ENCODE data around the gene CAPZA1. TPM values are rescaled to one million over a fixed set of nuclear protein-coding genes. Genes with fewer than 3 reads are reported as not detected.

CAPZA1 gene
- total RNA-seq, 1 donor from 2014 or later, result 233 TPM

DNA sequence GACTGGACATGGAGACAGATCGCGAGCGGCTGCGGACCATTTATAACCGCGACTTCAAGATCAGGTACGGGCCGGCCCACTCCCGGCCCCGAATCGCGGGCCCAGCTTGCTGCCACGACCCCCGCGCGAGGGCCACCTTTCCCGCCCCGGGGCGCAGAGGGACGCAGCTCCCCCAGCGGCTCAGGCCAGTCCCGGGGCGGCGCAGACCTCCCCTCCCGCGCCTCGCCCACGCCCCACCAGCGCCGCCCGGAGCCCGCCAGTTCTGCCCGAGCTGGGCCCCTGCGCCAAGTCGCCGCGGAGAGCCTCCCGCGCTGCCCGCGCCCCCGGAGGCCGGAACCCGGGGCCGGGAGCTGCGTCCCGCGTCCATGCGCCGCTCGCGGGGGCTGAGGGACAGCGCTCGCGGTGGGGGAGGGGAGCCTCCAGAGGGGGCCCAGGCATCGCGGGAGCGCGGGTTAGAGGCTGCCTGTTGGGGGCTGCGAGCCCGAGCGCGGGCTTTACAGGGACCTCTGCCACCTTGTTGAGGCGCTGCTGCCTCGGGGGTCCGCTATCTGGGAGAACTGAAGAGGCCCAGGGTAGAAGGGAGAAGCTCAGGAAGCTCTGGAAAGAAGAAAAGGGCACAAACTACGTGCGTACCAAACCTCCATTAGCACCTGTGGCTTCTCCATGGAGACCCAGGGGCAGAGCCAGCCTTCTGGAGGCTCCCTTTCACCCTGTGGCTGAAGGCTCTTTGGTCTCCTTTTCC lies 55.5 kb downstream of the CAPZA1 start:
- no peak for DNase-seq (ENCODE audit: extremely low read depth, low read depth, low spot score)

DNA sequence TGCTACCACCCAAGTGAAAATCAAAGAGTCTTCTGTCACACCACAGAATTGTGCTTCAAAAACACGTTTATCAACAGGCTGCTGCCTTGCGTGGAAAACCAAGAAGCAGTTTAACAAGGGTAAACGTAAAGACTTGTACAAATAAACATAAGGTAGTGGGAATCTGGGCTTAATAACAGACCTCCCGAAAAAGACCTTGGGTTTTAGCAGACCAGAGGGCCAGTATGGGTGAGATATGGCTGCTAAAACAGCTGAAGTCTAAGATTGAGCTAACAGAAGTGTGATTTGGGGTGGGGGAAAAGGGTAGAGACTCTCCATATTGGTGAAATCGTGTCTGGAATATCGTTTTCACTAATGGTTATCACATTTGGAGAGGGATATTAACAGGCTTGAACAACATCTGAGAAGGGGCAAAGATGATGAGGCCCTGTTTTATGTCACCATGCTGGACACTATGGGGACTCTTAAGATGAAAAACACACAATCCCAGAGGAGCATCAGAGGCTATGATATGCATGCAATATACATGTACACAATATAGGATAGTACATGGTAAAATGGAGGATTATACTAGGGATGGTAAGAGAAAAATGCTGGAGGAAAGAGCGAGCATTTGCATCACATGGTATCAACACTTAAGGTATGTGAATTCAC lies 56.2 kb downstream of the CAPZA1 start:
- DNase-seq (ENCODE audit: extremely low read depth, low read depth, low spot score), result no peak

DNA sequence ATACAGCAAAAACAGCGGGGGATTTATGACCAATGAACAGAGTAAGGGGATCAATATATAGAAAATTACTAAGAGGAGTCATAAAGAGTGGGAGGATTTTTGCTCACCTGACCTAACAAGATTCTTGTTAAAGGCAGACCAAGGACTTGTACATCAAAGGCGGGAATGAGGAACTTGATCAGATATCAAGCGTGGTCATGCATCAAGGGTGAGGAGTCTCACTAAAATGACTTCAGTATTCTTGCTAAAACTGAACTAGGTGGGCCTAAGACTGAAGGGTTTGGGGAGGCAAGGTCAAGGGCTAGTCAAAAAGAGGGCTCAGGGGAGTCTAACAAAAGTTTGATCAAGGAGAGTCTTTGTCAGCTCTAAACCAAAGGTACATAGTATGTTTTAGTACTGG lies 56.9 kb downstream of the CAPZA1 start:
- no peak for DNase-seq (ENCODE audit: extremely low read depth, low read depth, low spot score)

DNA sequence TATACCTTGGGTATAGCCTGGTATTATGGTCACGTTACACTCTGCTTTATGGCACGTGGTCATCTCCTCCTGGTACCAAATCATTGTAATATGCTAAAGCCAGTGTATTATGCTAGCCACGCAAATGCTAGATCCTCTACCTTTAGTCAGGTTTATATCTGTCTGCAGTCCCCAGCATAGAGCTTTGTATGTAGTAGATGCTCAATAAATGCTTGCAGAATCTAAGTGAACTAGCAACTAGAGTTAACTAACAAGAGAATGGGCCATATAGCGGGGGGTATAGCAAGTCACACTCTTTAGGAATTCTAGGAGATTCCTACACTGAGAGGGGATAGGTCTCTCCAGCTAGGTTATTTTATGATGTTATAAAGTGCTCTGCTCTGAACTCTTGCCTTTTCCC lies 57.9 kb downstream of the CAPZA1 start:
- DNase-seq (ENCODE audit: extremely low read depth, low read depth, low spot score), result no peak

DNA sequence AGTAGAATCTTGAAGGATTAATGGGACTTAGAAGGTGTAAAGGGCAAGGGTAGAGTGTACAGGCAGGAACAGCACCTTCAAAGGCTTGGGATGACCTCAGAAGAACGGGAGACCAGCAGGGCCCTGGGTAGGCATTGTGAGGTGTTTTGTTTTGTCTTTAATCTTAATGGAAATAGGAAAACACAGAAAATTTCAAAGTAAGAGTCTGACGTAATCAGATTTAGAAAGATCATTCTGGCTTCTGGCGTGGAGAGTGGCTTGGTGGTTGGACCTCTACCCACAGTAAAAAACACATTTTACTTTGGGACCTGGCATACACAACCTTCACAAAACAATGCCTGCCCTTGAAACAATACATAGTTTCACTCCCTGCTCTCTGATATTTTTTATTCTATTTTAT lies 59.0 kb downstream of the CAPZA1 start:
- DNase-seq (ENCODE audit: extremely low read depth, low read depth, low spot score), result no peak

DNA sequence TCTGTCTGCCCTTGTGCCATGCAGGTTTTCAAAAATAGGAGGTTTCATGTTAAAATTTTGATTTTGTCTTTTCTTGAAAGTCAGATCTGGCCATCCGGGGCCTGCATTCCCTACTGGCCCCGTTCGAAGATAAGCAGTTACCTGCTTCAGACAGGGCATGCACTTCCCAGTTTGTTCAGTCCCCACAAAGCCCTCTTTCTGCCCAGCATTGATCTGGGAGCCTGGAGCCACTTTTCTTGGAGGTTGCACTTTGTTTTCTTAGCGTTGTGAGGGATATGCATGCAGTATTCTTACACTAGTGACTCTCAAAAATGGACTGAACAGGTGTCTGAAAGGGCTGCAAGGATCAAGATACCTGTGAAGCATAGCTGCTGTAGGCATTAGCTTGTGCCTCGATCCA lies 66.3 kb downstream of the CAPZA1 start:
- no peak for DNase-seq (ENCODE audit: extremely low read depth, low read depth, low spot score)

DNA sequence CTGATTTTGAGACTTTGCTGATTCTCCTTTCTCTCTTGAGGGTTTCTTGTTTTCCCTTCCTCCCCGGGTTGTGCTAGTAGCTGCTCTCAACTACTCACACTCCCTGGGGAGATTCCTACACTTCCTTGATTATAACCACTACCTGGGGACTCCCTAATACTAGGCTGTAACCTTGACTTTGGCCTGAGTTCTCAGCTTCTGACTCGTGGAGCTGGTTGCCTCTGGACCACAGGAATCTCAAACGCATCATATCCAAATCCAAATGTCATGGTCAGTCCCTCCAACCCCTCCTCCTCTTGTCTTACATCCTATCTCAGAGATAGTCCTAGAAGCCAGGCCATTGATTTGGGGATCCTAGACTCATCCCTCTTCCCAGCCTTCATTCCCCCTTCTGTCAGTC lies 66.8 kb downstream of the CAPZA1 start:
- no peak for DNase-seq (ENCODE audit: extremely low read depth, low read depth, low spot score)

DNA sequence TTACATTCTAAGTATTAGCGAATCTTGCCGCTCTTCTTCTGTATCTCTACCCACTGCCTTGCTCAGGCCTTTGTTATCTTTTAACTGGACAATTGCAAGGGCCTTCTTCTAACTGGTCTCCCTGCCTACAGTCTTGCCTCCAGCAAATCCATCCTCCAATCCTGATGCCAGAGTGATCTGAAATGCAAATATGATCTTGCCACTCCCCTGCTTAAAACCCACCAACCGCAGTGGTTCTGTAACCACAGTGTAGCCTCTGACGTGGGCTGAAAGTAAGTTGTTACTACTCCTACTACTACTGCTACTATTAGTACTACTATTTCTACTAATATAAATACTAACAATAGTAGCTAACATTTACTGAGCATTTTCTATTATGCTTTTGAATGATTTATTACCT lies 67.2 kb downstream of the CAPZA1 start:
- DNase-seq (ENCODE audit: extremely low read depth, low read depth, low spot score), result no peak

DNA sequence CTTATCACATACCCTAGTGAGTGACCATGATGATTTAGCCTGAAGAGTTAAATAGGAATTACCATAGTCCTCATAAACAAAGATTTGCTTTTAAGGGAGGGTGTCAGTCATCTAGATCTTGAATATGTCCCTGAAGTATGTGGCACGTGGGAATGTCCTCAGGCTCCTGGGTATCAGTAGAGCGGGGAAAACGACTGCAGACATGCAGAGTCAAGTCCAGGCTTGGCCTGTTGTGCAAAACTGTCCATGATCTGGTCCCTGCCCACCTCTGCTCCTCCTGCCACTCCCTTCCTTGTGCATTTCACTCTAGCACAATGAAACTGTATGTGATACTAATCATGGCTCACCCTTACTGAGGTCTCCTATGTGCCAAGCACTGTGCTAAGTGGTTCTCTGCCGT lies 67.7 kb downstream of the CAPZA1 start:
- DNase-seq (ENCODE audit: extremely low read depth, low read depth, low spot score), result no peak

DNA sequence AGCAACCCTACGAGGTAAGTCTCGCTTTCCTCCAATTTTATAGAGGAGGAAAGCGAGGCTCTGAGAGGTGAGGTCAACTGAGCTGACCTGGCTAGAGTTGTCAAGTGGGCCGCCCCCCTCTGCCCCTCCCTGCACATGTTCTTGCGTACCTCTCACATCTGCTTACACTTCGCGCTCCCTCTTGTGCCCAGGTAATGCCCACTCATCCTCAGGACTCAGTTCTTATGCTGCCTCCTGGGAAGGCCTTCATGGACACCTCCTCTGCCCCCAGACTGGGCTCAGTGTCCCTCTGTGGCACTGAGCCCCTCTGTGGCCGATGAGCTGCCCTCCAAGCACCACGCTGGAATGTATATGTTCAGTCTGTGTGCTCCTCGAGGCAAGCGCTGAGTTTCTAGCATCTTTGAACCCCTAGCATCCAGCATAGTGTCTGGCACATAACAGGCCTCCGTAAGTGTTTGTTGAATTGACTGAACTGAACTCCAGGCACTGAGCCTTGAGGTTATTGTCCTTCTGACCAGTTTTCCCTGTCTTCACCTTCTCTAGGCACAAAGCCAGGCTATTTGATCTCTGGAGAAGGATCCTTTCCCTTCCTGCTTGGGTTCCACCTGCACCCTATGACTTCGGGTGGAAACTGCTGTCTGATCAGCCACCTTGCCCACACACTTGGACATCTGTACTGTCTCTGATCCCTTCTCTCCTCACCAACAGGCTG lies 68.3 kb downstream of the CAPZA1 start:
- no peak for DNase-seq (ENCODE audit: extremely low read depth, low read depth, low spot score)

DNA sequence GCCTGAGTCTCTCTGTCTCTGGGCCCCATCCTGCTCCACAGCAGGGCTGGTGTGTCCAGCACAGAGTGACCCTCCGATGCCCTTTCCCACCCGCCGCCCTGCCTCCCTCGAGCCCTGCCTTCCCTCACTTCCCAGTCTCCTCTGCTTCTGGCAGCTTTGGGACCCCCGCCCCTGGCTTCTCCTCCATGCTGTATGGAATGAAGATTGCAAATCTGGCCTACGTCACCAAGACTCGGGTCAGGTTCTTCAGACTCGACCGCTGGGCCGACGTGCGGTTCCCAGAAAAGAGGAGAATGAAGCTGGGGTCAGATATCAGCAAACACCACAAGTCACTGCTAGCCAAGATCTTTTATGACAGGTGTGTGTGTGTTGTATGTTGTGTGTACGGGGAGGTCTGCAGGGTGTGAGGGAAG lies 69.2 kb downstream of the CAPZA1 start:
- no peak for DNase-seq (ENCODE audit: extremely low read depth, low read depth, low spot score)

DNA sequence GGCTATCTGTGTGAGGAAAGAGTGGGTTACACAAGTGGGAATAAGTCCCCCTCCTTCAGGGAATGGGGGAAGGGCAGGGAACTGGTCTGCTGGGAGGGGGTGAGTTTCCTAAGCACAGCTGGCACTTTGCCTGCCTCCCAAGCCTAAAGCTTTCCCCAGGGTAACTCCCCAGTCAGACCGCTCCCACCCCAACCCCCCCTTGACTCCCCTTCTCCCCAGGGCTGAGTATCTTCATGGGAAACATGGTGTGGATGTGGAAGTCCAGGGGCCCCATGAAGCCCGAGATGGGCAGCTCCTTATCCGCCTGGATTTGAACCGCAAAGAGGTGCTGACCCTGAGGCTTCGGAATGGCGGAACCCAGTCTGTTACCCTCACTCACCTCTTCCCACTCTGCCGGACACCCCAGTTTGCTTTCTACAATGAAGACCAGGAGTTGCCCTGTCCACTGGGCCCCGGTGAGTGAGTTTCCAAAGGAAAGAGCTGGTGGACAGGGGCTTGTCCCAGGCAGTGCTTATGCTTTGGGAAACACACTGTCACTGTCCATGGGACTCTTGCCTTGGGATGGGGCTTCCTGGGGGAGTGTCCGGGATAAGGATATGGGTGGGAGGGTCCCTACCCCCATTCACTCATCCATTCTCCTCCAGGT lies 69.7 kb downstream of the CAPZA1 start:
- DNase-seq (ENCODE audit: extremely low read depth, low read depth, low spot score), result no peak

DNA sequence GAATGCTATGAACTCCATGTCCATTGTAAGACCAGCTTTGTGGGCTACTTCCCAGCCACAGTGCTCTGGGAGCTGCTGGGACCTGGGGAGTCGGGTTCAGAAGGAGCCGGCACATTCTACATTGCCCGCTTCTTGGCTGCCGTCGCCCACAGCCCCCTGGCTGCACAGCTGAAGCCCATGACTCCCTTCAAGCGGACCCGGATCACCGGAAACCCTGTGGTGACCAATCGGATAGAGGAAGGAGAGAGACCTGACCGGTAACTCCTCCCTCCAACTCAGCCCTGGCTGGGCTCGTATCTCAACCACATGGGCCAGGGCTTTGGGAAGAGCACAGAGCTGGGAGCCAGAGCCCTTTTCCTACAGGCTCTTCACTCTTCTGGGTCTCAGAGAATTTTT lies 70.2 kb downstream of the CAPZA1 start:
- DNase-seq (ENCODE audit: extremely low read depth, low read depth, low spot score), result no peak

DNA sequence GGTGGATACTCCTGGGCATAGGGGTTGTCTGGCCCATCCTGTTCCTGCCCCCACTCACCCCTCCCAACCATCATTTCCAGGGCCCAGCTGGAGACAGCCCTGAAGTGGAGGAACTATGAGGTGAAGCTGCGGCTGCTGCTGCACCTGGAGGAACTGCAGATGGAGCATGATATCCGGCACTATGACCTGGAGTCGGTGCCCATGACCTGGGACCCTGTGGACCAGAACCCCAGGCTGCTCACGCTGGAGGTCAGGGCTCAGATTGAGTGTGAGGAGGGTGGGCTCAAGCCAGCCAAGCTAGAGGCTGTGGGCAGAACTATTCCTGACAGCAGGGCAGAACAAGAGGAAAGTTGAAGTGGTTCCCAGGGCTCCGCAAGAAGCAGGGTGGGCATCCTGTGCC lies 73.0 kb downstream of the CAPZA1 start:
- DNase-seq (ENCODE audit: extremely low read depth, low read depth, low spot score), result no peak

DNA sequence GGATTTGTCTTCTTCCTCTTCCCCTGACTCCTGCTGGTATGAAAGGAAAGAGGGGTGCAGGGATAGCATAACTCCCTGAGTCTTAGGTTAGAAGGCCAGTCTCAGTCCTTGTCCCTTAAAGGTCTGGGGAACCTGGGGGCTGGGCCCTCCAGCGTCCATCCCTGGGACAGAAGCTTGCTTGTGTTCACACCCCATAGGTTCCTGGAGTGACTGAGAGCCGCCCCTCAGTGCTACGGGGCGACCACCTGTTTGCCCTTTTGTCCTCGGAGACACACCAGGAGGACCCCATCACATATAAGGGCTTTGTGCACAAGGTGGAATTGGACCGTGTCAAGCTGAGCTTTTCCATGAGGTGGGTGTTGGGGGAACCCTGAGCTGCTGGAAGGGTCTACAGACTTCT lies 74.2 kb downstream of the CAPZA1 start:
- DNase-seq (ENCODE audit: extremely low read depth, low read depth, low spot score), result no peak

DNA sequence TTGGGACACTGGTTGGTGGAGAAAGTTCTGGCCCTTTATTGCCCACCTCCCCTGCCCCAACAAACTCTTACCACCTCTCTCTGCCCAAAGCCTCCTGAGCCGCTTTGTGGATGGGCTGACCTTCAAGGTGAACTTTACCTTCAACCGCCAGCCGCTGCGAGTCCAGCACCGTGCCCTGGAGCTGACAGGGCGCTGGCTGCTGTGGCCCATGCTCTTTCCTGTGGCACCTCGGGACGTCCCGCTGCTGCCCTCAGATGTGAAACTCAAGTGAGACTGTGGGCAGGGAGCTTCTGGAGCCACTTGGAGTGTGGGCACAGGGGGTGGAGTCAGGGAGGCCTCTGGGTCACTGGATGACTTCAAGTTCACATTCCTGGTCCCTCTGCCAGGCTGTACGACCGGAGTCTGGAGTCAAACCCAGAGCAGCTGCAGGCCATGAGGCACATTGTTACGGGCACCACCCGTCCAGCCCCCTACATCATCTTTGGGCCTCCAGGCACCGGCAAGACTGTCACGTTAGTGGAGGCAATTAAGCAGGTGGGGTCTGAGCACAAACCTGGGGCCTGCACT lies 74.8 kb downstream of the CAPZA1 start:
- DNase-seq (ENCODE audit: extremely low read depth, low read depth, low spot score), result no peak

DNA sequence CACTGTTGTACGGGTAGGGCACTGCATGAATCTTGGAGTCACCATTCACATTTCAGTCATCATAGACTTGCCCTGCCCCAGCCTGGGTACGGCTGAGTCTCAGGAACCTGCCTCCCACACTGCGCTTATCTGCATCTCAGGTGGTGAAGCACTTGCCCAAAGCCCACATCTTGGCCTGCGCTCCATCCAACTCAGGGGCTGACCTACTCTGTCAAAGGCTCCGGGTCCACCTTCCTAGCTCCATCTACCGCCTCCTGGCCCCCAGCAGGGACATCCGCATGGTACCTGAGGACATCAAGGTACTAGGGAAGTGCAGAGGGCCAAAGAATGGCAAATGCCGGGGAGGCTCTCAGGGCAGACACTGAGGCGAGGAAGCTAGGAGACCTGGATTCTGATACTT lies 75.6 kb downstream of the CAPZA1 start:
- no peak for DNase-seq (ENCODE audit: extremely low read depth, low read depth, low spot score)

DNA sequence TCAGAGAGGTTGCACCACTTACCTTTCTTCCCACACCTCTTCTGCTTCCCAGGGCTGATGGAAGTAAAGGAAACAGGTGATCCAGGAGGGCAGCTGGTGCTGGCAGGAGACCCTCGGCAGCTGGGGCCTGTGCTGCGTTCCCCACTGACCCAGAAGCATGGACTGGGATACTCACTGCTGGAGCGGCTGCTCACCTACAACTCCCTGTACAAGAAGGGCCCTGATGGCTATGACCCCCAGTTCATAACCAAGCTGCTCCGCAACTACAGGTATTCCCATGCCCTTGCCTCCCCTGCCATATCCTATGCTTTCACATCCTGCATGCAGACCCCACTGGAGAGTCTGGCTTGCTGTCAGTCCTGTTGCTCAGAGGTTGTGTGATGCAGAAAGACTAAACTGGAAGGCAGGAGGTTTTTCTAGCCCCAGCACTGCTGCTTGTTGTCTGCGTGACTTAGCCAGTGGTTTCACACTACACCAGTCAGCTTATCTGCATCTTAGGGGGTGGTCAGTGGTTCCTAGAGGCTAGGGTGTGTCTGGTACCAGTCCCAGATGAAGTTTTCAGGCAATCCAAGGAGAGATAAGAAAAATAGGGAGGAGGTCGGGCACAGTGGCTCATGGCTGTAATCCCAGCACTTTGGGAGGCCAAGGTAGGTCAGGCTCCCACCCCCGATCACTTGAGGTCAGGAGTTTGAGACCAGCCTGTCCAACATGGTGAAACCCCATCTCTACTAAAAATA lies 77.1 kb downstream of the CAPZA1 start:
- DNase-seq (ENCODE audit: extremely low read depth, low read depth, low spot score), result no peak

DNA sequence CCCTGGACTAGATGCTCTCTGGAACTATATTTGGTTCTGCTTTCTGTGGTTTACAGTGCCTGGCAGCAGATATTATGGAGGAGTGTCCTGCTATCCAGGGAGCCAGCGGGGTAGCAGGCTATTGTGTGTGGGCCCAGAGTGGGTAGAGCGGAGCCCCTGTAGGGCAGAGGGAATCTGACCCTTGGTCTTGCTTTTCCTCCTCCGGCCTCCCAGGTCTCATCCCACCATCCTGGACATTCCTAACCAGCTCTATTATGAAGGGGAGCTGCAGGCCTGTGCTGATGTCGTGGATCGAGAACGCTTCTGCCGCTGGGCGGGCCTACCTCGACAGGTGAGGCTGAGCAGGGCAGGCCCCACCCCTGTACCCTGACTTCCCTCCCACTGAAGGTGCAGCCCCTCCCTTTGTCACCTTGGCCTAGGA lies 78.2 kb downstream of the CAPZA1 start:
- no peak for DNase-seq (ENCODE audit: extremely low read depth, low read depth, low spot score)
